PC-3 (cell line): Measurements from ENCODE around the gene COL27A1. TPM values are rescaled to one million over a fixed set of nuclear protein-coding genes. Genes with fewer than 3 reads are reported as not detected.

Experiments used
- ATAC-seq: fragments of 200-7000 bp; cut with Tn5 transposase; 2 replicates; pipeline ENCODE4 v1.9.1; 2020; ENCODE audit warnings: mild to moderate bottlenecking, moderate library complexity
- BruUV-seq: library from RNA; stranded (reverse); fragments of 400-500 nt; replicated peaks from 2 replicates; lab custom pipeline; 2021; lab: Mats Ljungman, UMichigan
- CTCF ChIA-PET: fragments of 300-600 bp; sonication (Branson Sonifier 250); formaldehyde crosslinking; loops from one replicate; lab custom pipeline; 2022; ENCODE audit warnings: antibody characterized with exemption; lab: Charles Lee
- POLR2A ChIA-PET: fragments of 300-600 bp; sonication (Branson Sonifier 250); formaldehyde crosslinking; loops from one replicate; lab custom pipeline; 2022; ENCODE audit warnings: antibody characterized with exemption; ENCODE audit not compliant: unreplicated experiment; lab: Charles Lee
- DNase-seq: peaks from one replicate; pipeline ENCODE4 v3.0.0-alpha.2; 2015
- H2AFZ ChIP-seq: fragments of 300-600 bp; sonication (generic); 2 replicates; pipeline ENCODE4 v1.6.0; 2016; ENCODE audit warnings: antibody characterized with exemption, low read length
- H3F3A ChIP-seq: fragments of 300-600 bp; sonication (generic); one replicate; pipeline ENCODE4 v1.6.0; 2017; ENCODE audit warnings: antibody characterized with exemption, low read length, control low read depth, mild to moderate bottlenecking; ENCODE audit not compliant: unreplicated experiment
- H3K27ac ChIP-seq: fragments of 300-600 bp; sonication (generic); 2 replicates; pipeline ENCODE4 v1.5.1; 2016; ENCODE audit warnings: mild to moderate bottlenecking, low read length
- H3K27me3 ChIP-seq: fragments of 300-600 bp; sonication (generic); 2 replicates; pipeline ENCODE4 v1.6.1; 2016; ENCODE audit warnings: low read length, mixed read lengths
- H3K36me3 ChIP-seq: fragments of 300-600 bp; sonication (generic); 2 replicates; pipeline ENCODE4 v1.6.1; 2016; ENCODE audit warnings: low read depth, mixed run types, low read length, mixed read lengths
- H3K4me1 ChIP-seq: fragments of 300-600 bp; sonication (generic); 2 replicates; pipeline ENCODE4 v1.5.1; 2016; ENCODE audit warnings: low read length; ENCODE audit not compliant: insufficient read depth
- H3K4me2 ChIP-seq: fragments of 300-600 bp; sonication (generic); 2 replicates; pipeline ENCODE4 v1.6.0; 2016; ENCODE audit warnings: low read length
- H3K4me3 ChIP-seq: fragments of 300-600 bp; sonication (generic); 2 replicates; pipeline ENCODE4 v1.5.1; 2016; ENCODE audit warnings: mild to moderate bottlenecking, low read length, mixed read lengths
- H3K79me2 ChIP-seq: fragments of 300-600 bp; sonication (generic); 2 replicates; pipeline ENCODE4 v1.6.1; 2017; ENCODE audit warnings: low read length, mixed read lengths
- H3K9ac ChIP-seq: fragments of 300-600 bp; sonication (generic); 2 replicates; pipeline ENCODE4 v1.6.0; 2016; ENCODE audit warnings: mild to moderate bottlenecking, low read length
- H3K9me2 ChIP-seq: fragments of 300-600 bp; sonication (generic); replicated peaks from 2 replicates; pipeline ENCODE4 v1.6.1; 2016; ENCODE audit warnings: mixed run types, low read length, mixed read lengths
- H3K9me3 ChIP-seq: fragments of 300-600 bp; sonication (generic); 2 replicates; pipeline ENCODE4 v1.6.1; 2016; ENCODE audit warnings: low read length, mixed read lengths
- H4K20me1 ChIP-seq: fragments of 300-600 bp; sonication (generic); 2 replicates; pipeline ENCODE4 v1.6.1; 2016; ENCODE audit warnings: low read length, mixed read lengths
- EZH2 ChIP-seq: fragments of 300-600 bp; sonication (generic); IDR thresholded peaks from one replicate; pipeline ENCODE4 v1.6.1; 2017; ENCODE audit warnings: antibody characterized with exemption, mild to moderate bottlenecking, low read length; ENCODE audit not compliant: unreplicated experiment
- EZH2phosphoT487 ChIP-seq: fragments of 300-600 bp; sonication (generic); IDR thresholded peaks from 2 replicates; pipeline ENCODE4 v1.6.1; 2018; ENCODE audit warnings: mild to moderate bottlenecking, antibody characterized with exemption, low read length, borderline replicate concordance
- intact Hi-C: fragments of 100-400 bp; cut with micrococcal nuclease; formaldehyde crosslinking; loops from 2 replicates; pipeline ENCODE4 v1.9.0; 2023
- total RNA-seq: library from RNA; depleted of rRNA; stranded (reverse); fragments of >200 nt; gene quantifications from 2 replicates; pipeline ENCODE4 v1.2.3, GENCODE V29; 2014
- TF ChIP-seq, protein P1 (sequence below): fragments of 300-600 bp; sonication (generic); conservative IDR thresholded peaks from 2 replicates; pipeline ENCODE4 v1.5.1; 2017; ENCODE audit warnings: antibody characterized with exemption, low read depth, mild to moderate bottlenecking, low read length

The COL27A1 gene
- total RNA-seq, 1 experiment from 2014 or later = 4.3 TPM

DNA sequence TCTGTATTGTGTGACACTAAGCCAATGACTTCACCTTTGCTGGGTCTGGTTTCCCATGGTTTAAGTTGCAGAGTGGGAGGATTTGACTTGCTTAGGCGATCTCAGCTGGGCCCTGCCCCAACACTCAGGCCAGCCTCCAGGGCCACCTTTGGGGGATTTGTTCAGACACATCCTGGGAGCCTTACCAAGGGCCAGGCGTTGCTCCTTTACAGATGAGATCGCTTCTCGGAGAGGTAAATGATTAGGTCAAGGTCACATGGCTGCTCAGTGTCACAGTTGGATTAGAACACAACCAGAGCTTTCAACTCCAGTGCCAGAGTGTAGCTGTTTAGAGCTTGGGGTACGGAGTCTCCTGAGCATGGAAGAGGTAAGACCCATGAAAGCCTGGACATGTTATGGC is 57.5 kb downstream of the COL27A1 start:
- intact Hi-C loops = no loop called here

GRCh38 chr9:114213566-114213965 is 58.2 kb downstream of the COL27A1 start:
- ATAC-seq (no peak), DNase-seq (no peak)
- no peak overlapping the region for H3K4me2 ChIP-seq
- H3K9ac ChIP-seq = no peak overlapping the region
- ChIA-PET POLR2A (no interaction called here), CTCF (no interaction called here)
- H2AFZ ChIP-seq = no peak overlapping the region
- no peaks in the 10 kb centered on the region for H3K27me3 ChIP-seq
- intact Hi-C loops = no loop called here
- no peaks in the 10 kb centered on the region for H4K20me1 ChIP-seq
- H3K4me3 ChIP-seq = no peak overlapping the region
- BruUV-seq = no TSS peak
- 0 out of 2 replicates have a peak, but pooled peaks cover 4% of the 10 kb centered on the region for H3K4me1 ChIP-seq
- H3K79me2 ChIP-seq = no peaks in the 10 kb centered on the region
- TF ChIP-seq EZH2phosphoT487 (no peak), EZH2 (no peak)
- TF ChIP-seq, protein P1, sequence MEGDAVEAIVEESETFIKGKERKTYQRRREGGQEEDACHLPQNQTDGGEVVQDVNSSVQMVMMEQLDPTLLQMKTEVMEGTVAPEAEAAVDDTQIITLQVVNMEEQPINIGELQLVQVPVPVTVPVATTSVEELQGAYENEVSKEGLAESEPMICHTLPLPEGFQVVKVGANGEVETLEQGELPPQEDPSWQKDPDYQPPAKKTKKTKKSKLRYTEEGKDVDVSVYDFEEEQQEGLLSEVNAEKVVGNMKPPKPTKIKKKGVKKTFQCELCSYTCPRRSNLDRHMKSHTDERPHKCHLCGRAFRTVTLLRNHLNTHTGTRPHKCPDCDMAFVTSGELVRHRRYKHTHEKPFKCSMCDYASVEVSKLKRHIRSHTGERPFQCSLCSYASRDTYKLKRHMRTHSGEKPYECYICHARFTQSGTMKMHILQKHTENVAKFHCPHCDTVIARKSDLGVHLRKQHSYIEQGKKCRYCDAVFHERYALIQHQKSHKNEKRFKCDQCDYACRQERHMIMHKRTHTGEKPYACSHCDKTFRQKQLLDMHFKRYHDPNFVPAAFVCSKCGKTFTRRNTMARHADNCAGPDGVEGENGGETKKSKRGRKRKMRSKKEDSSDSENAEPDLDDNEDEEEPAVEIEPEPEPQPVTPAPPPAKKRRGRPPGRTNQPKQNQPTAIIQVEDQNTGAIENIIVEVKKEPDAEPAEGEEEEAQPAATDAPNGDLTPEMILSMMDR = no peak
- no peaks in the 10 kb centered on the region for H3K36me3 ChIP-seq
- no peaks in the 10 kb centered on the region for H3F3A ChIP-seq
- H3K9me2 ChIP-seq = no peaks in the 10 kb centered on the region
- H3K27ac ChIP-seq = no peak overlapping the region
- H3K9me3 ChIP-seq = no peaks in the 10 kb centered on the region

More for the DNA sequence above, 57.5 kb downstream of the COL27A1 start:
- no peak overlapping the region for H2AFZ ChIP-seq
- H3K9me3 ChIP-seq = no peaks in the 10 kb centered on the region
- H3K79me2 ChIP-seq = no peaks in the 10 kb centered on the region
- no peak overlapping the region for H3K9ac ChIP-seq
- no peak overlapping the region for H3K27ac ChIP-seq
- no TSS peak for BruUV-seq
- no peaks in the 10 kb centered on the region for H3K9me2 ChIP-seq
- no peaks in the 10 kb centered on the region for H3K36me3 ChIP-seq
- no peaks in the 10 kb centered on the region for H3K27me3 ChIP-seq
- TF ChIP-seq EZH2 (no peak), EZH2phosphoT487 (no peak)
- TF ChIP-seq, protein P1 = no peak
- H3F3A ChIP-seq = no peaks in the 10 kb centered on the region
- no peak overlapping the region for H3K4me3 ChIP-seq
- H4K20me1 ChIP-seq = no peaks in the 10 kb centered on the region
- ATAC-seq (no peak), DNase-seq (no peak)
- no peaks in the 10 kb centered on the region for H3K4me1 ChIP-seq
- no peak overlapping the region for H3K4me2 ChIP-seq
- ChIA-PET POLR2A (no interaction called here), CTCF (no interaction called here)

DNA sequence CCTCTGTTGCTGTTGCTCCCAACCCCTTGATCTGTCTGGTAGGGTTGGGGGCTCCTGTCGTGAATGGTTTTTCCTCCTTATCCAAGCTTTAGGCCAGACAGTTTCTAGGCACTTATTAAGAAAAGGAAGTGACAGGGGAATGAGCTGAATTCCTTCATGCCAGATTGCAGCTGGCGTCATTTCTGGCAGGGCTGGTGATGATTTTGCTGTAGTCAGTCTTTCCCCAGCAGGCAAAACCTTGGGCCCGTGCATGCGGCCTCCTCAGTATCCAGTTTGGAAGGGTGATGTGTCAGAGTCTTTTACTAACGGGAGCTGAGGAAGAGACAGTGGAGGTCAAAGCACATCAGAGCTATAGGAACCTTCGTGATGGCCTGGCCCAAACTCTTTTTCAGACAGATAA is 58.8 kb downstream of the COL27A1 start:
- no peak overlapping the region for H3K4me3 ChIP-seq
- BruUV-seq = no TSS peak
- no peak overlapping the region for H3K27ac ChIP-seq
- no peaks in the 10 kb centered on the region for H3K27me3 ChIP-seq
- H3K36me3 ChIP-seq = no peaks in the 10 kb centered on the region
- H3K9me3 ChIP-seq = no peaks in the 10 kb centered on the region
- no peak overlapping the region for H3K4me2 ChIP-seq
- H3K79me2 ChIP-seq = no peaks in the 10 kb centered on the region
- H3K9me2 ChIP-seq = no peaks in the 10 kb centered on the region
- intact Hi-C loops = no loop called here
- ChIA-PET CTCF (no interaction called here), POLR2A (no interaction called here)
- ATAC-seq (no peak), DNase-seq (no peak)
- H4K20me1 ChIP-seq = no peaks in the 10 kb centered on the region
- no peaks in the 10 kb centered on the region for H3F3A ChIP-seq
- no peak overlapping the region for H2AFZ ChIP-seq
- 0 out of 2 replicates have a peak, but pooled peaks cover 10% of the 10 kb centered on the region for H3K4me1 ChIP-seq
- H3K9ac ChIP-seq = no peak overlapping the region
- TF ChIP-seq, protein P1 = no peak
- TF ChIP-seq EZH2 = no peak
- no peak for TF ChIP-seq EZH2phosphoT487
